DOHH2 (cell line): ENCODE measurements around the gene HAPLN2.

Source experiments
- H3F3A ChIP-seq: fragments of 200-600 bp; sonication (generic), shearing (Covaris generic); 2 replicates; pipeline ENCODE4 v1.6.0; 2016; ENCODE audit warnings: antibody characterized with exemption, mild to moderate bottlenecking; ENCODE audit not compliant: control insufficient read depth, insufficient read depth
- H3K27ac ChIP-seq: fragments of 200-600 bp; sonication (generic); 2 replicates; pipeline ENCODE4 v1.5.1; 2014; ENCODE audit warnings: low read depth, mild to moderate bottlenecking, low read length, moderate library complexity
- H3K27me3 ChIP-seq: fragments of 200-600 bp; sonication (generic); 2 replicates; pipeline ENCODE4 v1.6.1; 2014; ENCODE audit warnings: mild to moderate bottlenecking, low read length, mixed read lengths; ENCODE audit not compliant: control insufficient read depth
- H3K36me3 ChIP-seq: fragments of 200-600 bp; sonication (generic); 2 replicates; pipeline ENCODE4 v1.6.1; 2014; ENCODE audit warnings: mild to moderate bottlenecking, low read length, moderate library complexity, mixed read lengths; ENCODE audit not compliant: control insufficient read depth
- H3K4me1 ChIP-seq: fragments of 200-600 bp; sonication (generic); 2 replicates; pipeline ENCODE4 v1.6.1; 2014; ENCODE audit warnings: mild to moderate bottlenecking, low read length, mixed read lengths; ENCODE audit not compliant: control insufficient read depth
- H3K4me2 ChIP-seq: fragments of 200-600 bp; sonication (generic); 2 replicates; pipeline ENCODE4 v1.6.0; 2014; ENCODE audit warnings: mild to moderate bottlenecking, low read length, moderate library complexity
- H3K4me3 ChIP-seq: fragments of 200-600 bp; sonication (generic); 2 replicates; pipeline ENCODE4 v1.5.1; 2014; ENCODE audit warnings: mild to moderate bottlenecking, low read length, mixed read lengths
- H3K79me2 ChIP-seq: fragments of 200-600 bp; sonication (generic); 2 replicates; pipeline ENCODE4 v1.6.1; 2014; ENCODE audit warnings: mild to moderate bottlenecking, low read length, mixed read lengths; ENCODE audit not compliant: control insufficient read depth
- H3K9me2 ChIP-seq: fragments of 200-600 bp; sonication (generic); replicated peaks from 2 replicates; pipeline ENCODE4 v1.6.1; 2014; ENCODE audit warnings: mild to moderate bottlenecking, low read length, mixed read lengths; ENCODE audit not compliant: control insufficient read depth
- H3K9me3 ChIP-seq: fragments of 200-600 bp; sonication (generic); 2 replicates; pipeline ENCODE4 v1.6.1; 2014; ENCODE audit warnings: antibody characterized with exemption, low read length, mixed read lengths; ENCODE audit not compliant: control insufficient read depth, insufficient read depth
- H4K20me1 ChIP-seq: fragments of 200-600 bp; sonication (generic); 2 replicates; pipeline ENCODE4 v1.6.0; 2014; ENCODE audit warnings: low read depth, mild to moderate bottlenecking, antibody characterized with exemption, low read length, moderate library complexity; ENCODE audit not compliant: control insufficient read depth, insufficient read depth
- CTCF ChIP-seq: fragments of 200-600 bp; sonication (generic); IDR thresholded peaks from one replicate; pipeline ENCODE4 v1.5.1; 2014; ENCODE audit warnings: antibody characterized with exemption, mild to moderate bottlenecking, low read depth, low read length; ENCODE audit not compliant: poor library complexity, severe bottlenecking
- EZH2phosphoT487 ChIP-seq: fragments of 200-600 bp; sonication (generic); IDR thresholded peaks from 2 replicates; pipeline ENCODE4 v1.6.1; 2017; ENCODE audit warnings: borderline replicate concordance, mild to moderate bottlenecking, antibody characterized with exemption, low read length, moderate library complexity, mixed read lengths

Gene HAPLN2

GRCh38 chr1:156644146-156644545 is 24.9 kb downstream of the HAPLN2 start:
- Histone ChIP-seq H3K4me3 (no peak overlapping the region), H3F3A (no peaks in the 10 kb centered on the region), H4K20me1 (0 out of 2 replicates have a peak, but pooled peaks cover 2% of the 10 kb centered on the region), H3K27ac (no peak overlapping the region), H3K4me2 (no peak overlapping the region), H3K79me2 (no peaks in the 10 kb centered on the region), H3K27me3 (peaks cover 72% of the 10 kb centered on the region), H3K4me1 (peaks cover 8% of the 10 kb centered on the region), H3K9me2 (no peaks in the 10 kb centered on the region), H3K9me3 (no peaks in the 10 kb centered on the region), H3K36me3 (no peaks in the 10 kb centered on the region)
- no peak for TF ChIP-seq CTCF

- Histone ChIP-seq H3F3A (no peaks in the 10 kb centered on the region), H3K4me1 (peaks cover 8% of the 10 kb centered on the region), H3K9me3 (no peaks in the 10 kb centered on the region), H4K20me1 (0 out of 2 replicates have a peak, but pooled peaks cover 2% of the 10 kb centered on the region), H3K4me2 (no peak overlapping the region), H3K79me2 (no peaks in the 10 kb centered on the region), H3K36me3 (no peaks in the 10 kb centered on the region), H3K4me3 (no peak overlapping the region), H3K9me2 (no peaks in the 10 kb centered on the region), H3K27ac (no peak overlapping the region), H3K27me3 (peaks cover 72% of the 10 kb centered on the region)
- no peak for TF ChIP-seq EZH2phosphoT487
- TF ChIP-seq CTCF, result no peak
These were observed 25.4 kb downstream of the HAPLN2 start for GRCh38 chr1:156644640-156645039.

GRCh38 chr1:156645056-156645455 is 25.8 kb downstream of the HAPLN2 start:
- Histone ChIP-seq H3K9me2 (no peaks in the 10 kb centered on the region), H3K4me2 (no peak overlapping the region), H3K9me3 (no peaks in the 10 kb centered on the region), H3K27ac (no peak overlapping the region), H4K20me1 (0 out of 2 replicates have a peak, but pooled peaks cover 2% of the 10 kb centered on the region), H3K27me3 (peaks cover 69% of the 10 kb centered on the region), H3K4me1 (peaks cover 8% of the 10 kb centered on the region), H3K79me2 (no peaks in the 10 kb centered on the region), H3K4me3 (no peak overlapping the region), H3K36me3 (no peaks in the 10 kb centered on the region), H3F3A (no peaks in the 10 kb centered on the region)
- TF ChIP-seq EZH2phosphoT487 (no peak), CTCF (no peak)

GRCh38 chr1:156645666-156646065 is 26.5 kb downstream of the HAPLN2 start:
- Histone ChIP-seq H3K27ac (no peak overlapping the region), H4K20me1 (0 out of 2 replicates have a peak, but pooled peaks cover 2% of the 10 kb centered on the region), H3K9me2 (no peaks in the 10 kb centered on the region), H3K9me3 (no peaks in the 10 kb centered on the region), H3K4me3 (no peak overlapping the region), H3F3A (no peaks in the 10 kb centered on the region), H3K4me1 (peaks cover 8% of the 10 kb centered on the region), H3K4me2 (no peak overlapping the region), H3K79me2 (no peaks in the 10 kb centered on the region), H3K36me3 (no peaks in the 10 kb centered on the region), H3K27me3 (peaks cover 65% of the 10 kb centered on the region)
- no peak for TF ChIP-seq CTCF
